PFSK-1 (cell line): ENCODE data around the gene LIMK2.

Source experiments
- FOXP2 ChIP-seq: optimal IDR thresholded peaks from 2 replicates; pipeline ENCODE3; 2011; ENCODE audit warnings: borderline replicate concordance, control low read depth, inconsistent platforms; ENCODE audit not compliant: insufficient read depth; ENCODE audit errors: extremely low read length, extremely low read depth
- POLR2AphosphoS5 ChIP-seq: IDR thresholded peaks from 2 replicates; pipeline ENCODE4 v1.6.1; 2012; ENCODE audit warnings: low read depth, mild to moderate bottlenecking, control low read depth, low read length, moderate library complexity
- REST ChIP-seq, 2 experiments: IDR thresholded peaks; 2 replicates each; pipeline versions ENCODE4 v1.6.1 to v1.8.0; 2011 to 2012; ENCODE audit warnings: low read depth in 2 of 2, low read length in 2 of 2, control low read depth in 1 of 2, inconsistent platforms in 1 of 2, mild to moderate bottlenecking in 1 of 2, moderate library complexity in 1 of 2; ENCODE audit not compliant: insufficient read depth in 1 of 2
- SIN3A ChIP-seq: IDR thresholded peaks from 2 replicates; pipeline ENCODE4 v1.6.1; 2012; ENCODE audit warnings: mild to moderate bottlenecking, low read length, moderate library complexity, borderline replicate concordance; ENCODE audit not compliant: insufficient read depth
- TAF1 ChIP-seq: IDR thresholded peaks from 2 replicates; pipeline ENCODE4 v1.6.1; 2012; ENCODE audit warnings: low read length, control low read depth, borderline replicate concordance; ENCODE audit not compliant: insufficient read depth

Gene LIMK2

DNA sequence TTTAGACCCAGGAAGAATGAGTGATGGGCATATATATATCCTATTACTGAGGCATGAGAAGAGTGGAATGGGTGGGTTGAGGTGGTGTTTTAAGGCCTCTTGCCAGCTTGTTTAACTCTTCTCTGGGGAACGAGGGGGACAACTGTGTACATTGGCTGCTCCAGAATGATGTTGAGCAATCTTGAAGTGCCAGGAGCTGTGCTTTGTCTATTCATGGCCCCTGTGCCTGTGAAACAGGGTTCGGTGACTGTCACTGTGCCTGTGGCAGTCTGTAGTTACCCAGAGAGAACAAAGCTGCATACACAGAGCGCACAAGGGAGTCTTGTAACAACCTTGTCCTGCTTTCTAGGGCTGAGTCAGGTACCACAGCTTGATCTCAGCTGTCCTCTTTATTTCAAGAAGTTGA is 11.7 kb downstream of the LIMK2 start:
- TF ChIP-seq TAF1 (no peak), FOXP2 (no peak), REST (IDR thresholded peaks at IDR 0.05; ENCODE audit: insufficient read depth in 1 of 2, low read depth in 2 of 2, low read length in 2 of 2) (no peak), SIN3A (no peak), POLR2AphosphoS5 (no peak)

- TF ChIP-seq POLR2AphosphoS5: no peak
- no peak for TF ChIP-seq TAF1
- TF ChIP-seq SIN3A: no peak
- TF ChIP-seq REST (IDR thresholded peaks at IDR 0.05; ENCODE audit: insufficient read depth in 1 of 2, low read depth in 2 of 2, low read length in 2 of 2): no peak
- no peak for TF ChIP-seq FOXP2
Observed at GRCh38 chr22:31227186-31227585, 15.1 kb downstream of the LIMK2 start.

GRCh38 chr22:31229402-31230079 is 17.4 kb downstream of the LIMK2 start:
- TF ChIP-seq FOXP2: no peak
- TF ChIP-seq SIN3A: no peak
- no peak for TF ChIP-seq TAF1
- no peak for TF ChIP-seq REST (IDR thresholded peaks at IDR 0.05; ENCODE audit: insufficient read depth in 1 of 2, low read depth in 2 of 2, low read length in 2 of 2)
- TF ChIP-seq POLR2AphosphoS5: no peak

DNA sequence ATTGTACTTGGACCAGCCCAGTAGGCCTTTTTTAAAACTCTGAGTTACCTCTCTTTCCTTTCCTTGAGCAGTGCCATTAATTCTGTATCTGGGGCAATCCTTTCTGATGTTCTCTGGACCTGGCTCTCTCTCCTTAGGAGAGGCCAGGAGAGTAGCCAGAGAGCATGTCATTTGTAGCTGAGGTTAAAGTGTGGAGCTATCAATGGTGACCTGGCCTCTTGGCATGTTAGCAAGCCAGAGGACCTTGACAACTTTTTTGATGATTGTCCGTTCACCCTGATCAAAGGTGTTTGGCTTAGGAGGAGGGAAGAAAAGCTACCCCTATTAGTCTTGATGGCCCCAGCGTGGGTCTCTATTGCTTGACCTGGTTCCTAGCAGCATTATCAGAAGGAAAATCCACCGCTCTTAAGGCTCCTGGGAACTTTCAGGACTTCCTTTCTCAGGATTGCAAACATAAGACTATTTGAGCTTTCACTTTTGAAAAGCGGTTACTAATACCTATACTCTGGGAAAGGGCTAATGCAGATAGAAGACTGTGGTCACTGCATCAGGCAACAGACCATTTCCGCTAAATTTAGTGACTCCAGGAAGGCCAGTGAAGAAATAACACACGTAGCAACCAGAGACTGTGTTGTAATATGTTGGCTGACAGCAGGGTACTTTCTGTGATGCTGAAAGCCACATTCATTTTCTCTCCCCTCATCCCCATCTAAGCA is 18.2 kb downstream of the LIMK2 start:
- no peak for TF ChIP-seq REST (IDR thresholded peaks at IDR 0.05; ENCODE audit: insufficient read depth in 1 of 2, low read depth in 2 of 2, low read length in 2 of 2)
- no peak for TF ChIP-seq TAF1
- no peak for TF ChIP-seq POLR2AphosphoS5
- no peak for TF ChIP-seq SIN3A
- no peak for TF ChIP-seq FOXP2
